Neural progenitor cell (in vitro differentiated cells): ENCODE data around the gene PTPRG.

ENCODE experiments used
- EZH2phosphoT487 ChIP-seq: fragments of 200-600 bp; sonication (generic); IDR thresholded peaks from 2 replicates; pipeline ENCODE4 v1.6.1; 2017; ENCODE audit warnings: antibody characterized with exemption
- TF ChIP-seq, protein P1 (sequence below): fragments of 200-600 bp; sonication (generic); IDR thresholded peaks from 2 replicates; pipeline ENCODE4 v1.5.1; 2017; ENCODE audit warnings: antibody characterized with exemption, mild to moderate bottlenecking

DNA sequence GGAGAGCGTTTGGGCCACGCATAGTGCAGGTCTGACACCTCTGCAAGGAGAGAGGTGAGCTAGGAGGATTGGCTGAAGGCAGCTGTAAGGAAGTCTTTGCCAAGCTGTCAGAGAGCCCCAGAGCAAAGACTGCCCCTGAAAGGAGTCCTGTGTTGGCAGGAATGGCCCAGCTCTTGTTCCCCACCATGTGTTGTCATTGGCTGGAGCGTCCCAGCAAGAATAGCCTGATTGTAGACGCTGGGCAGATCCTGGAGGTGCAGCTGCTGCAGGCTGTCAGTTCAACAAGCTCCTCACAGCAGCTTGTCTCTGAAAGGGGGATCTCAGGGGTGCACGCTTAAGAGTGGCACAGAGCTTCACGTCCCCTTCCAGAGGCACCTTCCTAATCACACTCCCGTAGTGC, 574.4 kb downstream of the PTPRG start:
- TF ChIP-seq, protein P1, sequence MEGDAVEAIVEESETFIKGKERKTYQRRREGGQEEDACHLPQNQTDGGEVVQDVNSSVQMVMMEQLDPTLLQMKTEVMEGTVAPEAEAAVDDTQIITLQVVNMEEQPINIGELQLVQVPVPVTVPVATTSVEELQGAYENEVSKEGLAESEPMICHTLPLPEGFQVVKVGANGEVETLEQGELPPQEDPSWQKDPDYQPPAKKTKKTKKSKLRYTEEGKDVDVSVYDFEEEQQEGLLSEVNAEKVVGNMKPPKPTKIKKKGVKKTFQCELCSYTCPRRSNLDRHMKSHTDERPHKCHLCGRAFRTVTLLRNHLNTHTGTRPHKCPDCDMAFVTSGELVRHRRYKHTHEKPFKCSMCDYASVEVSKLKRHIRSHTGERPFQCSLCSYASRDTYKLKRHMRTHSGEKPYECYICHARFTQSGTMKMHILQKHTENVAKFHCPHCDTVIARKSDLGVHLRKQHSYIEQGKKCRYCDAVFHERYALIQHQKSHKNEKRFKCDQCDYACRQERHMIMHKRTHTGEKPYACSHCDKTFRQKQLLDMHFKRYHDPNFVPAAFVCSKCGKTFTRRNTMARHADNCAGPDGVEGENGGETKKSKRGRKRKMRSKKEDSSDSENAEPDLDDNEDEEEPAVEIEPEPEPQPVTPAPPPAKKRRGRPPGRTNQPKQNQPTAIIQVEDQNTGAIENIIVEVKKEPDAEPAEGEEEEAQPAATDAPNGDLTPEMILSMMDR = no peak
- TF ChIP-seq EZH2phosphoT487 = no peak
